CD4-positive, alpha-beta T cell treated with Interferon alpha-2 for 1 hour (primary cell): ENCODE data around the gene CERK.

Experiments
- DNase-seq, 2 donors: peaks; one replicate each; pipeline ENCODE4 v3.0.0-alpha.2; 2020 to 2022

Gene CERK

DNA sequence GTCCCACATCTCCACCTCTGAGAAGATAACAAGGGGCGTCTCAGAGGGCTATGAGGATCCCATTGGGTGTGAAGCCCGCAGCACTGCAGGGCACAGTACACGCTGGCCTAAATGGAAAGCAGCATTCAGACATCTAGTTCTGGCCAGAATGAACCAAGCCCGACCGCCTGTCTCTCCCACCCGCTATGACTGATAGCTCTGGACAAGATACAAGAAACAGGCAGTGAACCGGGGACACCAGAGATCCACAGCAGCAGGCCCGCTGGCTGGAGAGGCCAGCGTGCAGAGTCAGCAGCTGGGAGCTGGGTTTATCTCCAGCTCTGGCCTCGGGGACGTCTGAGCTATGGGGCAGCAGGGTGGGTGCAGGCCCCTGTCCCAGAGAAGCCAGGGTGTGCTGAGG, 9.6 kb downstream of the CERK start:
- DNase-seq, result no peak

DNA sequence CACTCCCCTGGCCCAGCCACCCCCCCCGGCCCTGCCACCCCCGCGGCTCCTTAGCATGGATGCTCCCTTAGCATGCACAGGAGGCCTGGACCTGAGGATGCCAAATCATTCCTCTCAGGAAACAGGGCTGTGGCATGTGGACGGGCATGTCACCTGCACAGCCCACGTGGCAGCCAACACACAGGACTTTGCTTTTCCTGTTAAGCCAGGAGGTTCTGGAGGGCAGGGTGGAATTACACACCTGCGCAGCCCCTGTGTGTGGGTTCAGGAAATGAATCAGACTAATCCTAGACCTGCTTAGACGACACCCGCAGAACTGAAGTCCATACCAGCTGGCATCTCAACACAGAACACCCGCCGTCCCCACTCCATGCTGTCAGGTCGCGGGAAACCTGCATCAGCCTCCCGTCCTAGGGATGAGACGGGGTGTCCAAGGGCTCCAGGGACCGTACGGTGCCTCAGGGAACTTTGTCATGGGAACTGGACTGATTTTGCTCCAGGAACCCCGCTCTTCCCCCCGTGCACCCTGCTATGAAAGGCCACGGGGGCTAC, 10.2 kb downstream of the CERK start:
- no peak for DNase-seq

DNA sequence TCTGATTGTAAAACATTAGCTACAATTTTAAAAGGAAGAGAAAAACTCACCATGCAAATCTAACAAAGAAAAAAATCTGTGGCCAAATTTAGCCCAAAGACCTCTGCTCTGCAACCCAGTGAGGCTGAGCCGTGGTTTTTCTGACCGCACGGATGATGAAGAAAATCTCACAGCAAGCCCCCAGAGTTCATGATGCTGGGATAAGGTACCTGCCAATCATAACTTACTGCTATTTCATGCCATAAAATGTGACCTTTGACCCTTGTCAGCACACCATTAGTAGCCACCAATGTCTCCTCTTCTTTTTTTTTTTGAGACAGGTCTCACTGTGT, 11.1 kb downstream of the CERK start:
- no peak for DNase-seq

DNA sequence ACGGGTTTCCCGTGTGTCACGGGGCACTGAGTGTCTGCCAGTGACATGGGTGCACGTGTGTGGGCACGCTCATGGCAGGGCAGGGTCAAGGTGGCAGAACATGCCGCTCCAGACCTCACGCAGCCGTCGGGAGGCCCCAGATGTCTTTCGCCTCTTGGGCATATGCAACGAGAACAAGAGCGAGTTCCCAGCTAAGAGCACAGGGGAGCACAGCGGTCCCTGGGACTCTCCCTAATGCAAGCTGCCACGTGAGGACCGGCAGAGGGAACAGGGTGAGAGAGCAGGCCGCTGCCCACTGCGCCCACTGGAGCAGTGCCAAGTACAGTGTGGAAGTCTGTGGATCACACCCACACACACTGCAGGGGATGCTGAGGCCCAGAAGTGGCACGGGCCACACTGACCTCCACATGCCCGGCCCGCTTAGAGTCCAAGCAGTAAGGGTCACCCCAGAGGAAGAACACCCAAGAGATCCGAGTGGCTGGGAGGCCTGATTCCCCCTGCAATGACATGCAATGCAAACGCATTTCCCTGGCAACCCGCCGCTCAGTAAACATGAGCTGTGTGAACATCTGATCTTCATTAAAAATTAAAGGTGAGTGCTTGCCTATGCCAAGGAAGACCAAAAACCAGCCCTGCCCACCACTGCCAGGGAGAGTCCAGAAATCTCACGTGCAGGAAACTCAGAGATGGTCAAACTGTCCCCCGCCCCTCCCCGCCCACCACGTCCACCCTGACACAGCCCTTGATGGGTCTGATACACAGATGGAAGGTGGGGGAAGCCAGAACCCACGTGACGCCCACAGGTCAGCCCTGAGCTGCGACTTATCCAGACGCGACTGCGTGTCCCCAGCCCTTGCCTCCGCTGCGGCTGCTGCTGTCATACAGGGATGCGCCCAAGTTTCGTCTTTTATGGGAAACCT, 11.7 kb downstream of the CERK start:
- DNase-seq, result no peak

DNA sequence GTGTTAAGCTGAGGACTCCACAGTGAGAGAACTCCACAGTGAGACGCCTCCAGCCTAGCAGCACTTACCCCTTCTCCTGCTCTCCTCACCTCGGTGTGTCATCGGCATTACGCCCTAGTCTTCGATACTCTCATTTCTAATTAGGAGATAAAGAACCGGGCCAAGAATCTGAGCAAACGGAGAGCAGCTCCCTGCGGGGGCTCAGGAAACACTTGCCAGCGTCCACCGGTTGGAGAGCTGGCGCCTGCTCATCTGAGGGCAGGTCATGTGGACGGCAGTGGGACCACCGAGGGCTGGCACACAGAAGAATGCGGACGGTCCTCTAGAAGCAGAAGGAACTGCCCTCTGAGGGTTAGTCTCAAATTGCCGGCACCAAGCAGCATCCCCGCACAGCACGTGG, 13.0 kb downstream of the CERK start:
- no peak for DNase-seq

DNA sequence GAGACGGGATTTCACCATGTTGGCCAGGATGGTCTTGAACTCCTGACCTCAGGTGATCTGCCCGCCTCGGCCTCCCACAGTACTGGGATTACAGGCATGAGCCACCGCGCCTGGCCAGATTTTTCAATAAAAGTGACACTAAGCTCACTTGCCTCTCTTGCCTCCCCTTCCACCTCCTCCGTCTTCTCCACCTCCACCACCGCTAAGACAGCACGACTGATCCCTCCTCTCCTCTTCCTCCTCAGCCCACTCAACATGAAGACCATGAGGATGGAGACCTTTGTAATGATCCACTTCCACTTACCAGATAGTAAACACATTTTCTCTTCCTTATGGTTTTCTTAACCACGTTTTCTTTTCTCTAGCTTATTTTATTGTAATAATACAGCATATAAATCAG, 14.2 kb downstream of the CERK start:
- no peak for DNase-seq

DNA sequence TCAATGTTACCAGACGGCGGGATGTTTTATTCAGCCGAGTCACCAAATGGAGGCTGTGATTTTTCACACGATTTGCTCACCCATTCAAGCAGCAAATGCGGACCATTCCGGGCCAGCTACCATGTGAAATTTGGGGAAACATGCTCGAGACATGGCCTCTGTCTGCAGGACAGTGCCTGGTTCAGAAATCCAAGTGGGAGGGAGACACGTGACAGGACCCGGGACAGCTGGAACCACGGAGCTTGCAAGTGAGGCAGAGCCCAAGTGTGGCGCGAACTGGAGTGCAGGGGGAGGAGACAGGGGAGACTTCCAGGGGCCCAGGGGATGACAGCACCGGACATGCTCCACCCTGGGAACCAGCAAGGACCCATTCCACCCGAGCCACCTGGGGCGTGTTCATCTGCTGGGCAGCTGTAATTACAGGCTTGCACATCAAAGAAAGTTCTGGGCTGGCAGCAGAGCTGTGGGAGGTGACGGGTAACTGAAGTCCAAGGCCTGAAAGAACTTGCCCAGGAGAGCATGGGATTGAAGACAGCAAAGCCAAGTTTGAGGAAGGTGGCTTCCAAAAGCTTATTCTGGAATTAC, 16.5 kb downstream of the CERK start:
- DNase-seq, result no peak

DNA sequence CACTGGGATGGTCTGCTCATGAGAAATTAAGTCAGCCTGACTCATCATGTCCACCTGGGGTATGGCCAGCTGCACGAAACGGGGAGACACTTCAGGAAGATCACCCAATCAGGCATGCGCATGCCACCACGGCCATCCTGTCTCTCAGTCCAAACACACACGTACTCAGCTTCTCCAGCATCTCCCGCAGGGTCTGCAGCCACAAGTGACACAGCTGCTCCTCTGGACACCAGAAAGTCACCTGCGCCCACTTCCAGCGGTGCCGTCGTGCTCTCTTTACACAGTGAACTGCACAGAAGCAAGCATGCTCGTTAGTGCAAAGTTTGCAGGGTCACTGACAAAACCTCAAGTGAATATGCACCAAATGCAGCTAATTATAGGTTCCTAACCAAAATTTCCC, 18.1 kb downstream of the CERK start:
- DNase-seq, result no peak

DNA sequence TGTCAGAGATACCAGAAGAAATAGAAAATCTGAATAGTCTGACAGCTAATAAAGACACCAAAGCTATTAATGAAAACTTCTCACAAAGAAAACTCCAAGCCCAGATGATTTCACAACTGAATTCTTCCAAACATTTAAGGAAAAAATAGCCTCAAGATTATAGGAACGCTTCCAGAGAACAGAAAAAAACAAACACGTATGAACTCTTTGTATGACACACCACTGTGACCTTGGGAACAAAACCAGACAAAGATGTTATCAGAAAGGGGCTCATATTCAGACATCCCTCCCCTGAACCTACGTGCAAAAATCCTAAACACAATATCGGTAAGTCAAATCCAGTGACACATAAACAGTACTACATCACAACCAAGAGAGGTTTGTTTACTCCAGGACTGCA, 23.5 kb downstream of the CERK start:
- no peak for DNase-seq

DNA sequence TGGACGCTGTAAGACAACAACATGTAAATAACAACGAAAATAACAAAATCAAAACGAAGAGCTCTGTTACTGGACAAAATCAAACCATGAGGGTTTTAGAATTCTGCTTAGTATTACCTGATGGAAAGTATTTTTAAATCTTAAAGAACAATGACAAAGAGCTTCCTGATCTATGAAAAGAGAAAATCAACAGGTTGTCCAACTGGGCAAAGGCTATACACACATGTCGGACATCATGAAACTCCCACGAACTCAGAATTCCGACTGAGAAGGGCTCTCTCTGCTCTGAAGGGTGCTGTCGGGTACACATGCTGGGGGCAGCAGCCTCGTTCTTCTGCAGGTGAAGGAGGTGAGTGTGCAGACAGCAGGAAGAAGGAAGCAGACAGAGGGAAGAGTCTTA, 25.8 kb downstream of the CERK start:
- DNase-seq, result no peak

DNA sequence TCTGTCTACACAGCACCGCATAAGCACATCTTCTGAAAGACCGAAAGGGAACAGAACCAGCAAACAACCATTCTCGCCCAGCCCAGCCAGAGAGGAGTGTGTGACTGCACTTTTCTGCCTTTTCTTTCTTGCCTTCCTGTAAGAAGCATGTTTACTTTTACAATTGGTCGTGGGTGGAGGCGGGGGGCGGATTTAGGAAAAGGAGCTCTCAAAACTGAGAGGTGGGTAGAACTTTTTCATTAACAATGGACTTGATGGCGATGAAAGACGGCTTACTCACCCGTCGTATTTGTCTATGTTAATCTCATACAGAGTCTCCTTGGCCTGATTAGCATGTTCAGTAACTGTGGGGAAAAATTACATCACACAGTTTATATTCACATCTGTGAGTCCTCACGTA, 27.2 kb downstream of the CERK start:
- no peak for DNase-seq

DNA sequence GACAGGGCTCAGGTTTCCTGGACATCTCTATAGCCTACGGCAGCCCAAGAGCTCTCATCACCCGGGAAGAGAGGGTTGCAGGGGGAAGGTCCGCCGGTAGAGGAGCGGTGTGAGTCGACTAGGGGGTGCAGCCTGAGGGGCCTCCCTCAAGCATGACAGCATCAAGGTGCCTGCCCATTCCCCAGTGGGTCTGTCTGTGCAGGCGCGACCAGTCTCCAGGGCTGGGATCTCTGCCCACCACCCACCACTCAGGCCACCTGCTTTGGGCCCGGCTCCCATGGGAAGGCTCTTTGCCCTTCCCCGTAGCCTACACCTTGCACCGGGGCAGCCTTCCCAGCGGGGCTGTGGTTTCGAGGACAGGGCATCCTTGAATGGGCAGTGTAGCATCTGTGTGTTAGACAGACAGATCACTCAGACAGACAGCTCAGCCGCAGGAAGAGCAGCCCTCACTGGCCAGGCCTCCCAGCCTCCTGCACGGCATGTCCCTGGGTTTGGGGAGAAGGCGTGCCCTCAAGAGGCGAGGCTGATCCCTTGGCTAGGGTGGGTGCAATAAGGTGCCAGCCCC, 29.2 kb downstream of the CERK start:
- no peak for DNase-seq

DNA sequence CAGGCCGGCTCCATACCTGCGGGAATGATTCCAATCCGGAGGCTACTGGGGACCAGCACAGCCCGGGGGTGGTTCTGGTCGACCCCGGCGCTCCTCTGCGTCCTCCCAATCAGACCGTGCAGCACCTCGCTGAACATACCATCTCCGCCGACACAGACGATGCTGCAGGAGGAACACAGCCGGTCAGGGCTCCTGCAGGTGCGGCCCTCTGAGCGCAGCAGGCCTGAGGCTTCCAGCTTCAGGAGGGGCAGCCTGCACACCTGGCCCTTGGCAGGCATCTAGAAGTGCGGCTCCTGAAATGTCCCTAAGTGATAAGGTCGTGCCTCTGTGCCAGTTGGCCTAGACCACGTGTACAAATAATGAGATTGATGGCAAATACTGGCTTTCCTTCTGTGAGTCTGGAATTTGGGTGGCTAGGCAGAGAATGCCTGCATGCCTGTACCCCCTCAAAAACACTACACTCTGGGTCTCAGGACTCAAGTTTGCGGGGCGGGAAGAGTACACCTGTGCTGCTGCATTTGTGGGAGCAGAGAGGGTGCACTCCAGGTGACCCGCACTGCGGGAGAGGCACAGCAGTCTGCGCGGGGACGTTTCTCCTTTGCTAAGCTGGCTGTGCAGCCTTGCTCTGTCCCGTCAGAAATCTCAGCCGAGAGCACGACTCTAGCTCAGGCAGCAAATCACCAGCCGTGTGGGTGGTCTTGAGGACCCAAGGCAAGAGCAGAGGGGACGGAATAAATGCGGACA, 30.1 kb downstream of the CERK start:
- no peak for DNase-seq

DNA sequence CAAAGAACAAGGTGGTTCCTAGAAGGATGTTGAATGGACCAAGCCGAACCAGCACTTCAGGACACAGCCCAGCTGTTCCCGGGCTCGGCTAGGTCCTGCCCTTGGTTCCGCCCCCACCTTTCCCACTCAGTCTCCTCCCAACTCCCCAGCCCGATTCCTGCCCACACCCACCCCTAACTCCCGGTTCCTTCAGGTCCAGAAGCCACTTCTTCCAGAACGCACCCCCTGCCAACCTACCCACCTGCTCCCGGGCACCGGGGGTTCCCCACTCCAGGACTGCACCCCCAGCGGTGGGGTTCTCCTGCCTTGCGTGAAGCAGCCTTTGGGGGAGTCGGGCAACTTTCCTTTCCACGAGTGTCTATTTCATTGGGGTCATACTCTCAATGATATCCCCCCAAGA, 30.7 kb downstream of the CERK start:
- DNase-seq, result no peak

DNA sequence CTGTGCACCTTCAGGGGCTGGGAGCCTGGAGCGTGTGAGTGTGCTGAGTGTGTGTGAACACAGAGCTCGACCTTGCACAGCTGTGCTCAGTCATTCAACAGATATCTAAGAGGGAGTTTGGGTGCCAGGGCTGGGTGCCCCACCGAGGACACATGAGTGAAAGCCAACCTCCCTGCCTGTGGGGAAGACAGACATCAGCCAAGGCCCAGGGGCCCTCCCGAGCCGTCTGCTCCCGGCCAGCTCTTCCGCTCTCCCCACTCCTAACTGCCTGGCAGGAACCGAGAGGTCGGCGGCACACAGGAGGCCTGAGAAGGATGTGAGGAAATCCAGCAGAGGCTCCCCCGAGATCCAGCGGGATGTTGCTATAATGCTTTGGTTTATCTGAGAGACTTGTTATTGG, 32.0 kb downstream of the CERK start:
- DNase-seq, result no peak

DNA sequence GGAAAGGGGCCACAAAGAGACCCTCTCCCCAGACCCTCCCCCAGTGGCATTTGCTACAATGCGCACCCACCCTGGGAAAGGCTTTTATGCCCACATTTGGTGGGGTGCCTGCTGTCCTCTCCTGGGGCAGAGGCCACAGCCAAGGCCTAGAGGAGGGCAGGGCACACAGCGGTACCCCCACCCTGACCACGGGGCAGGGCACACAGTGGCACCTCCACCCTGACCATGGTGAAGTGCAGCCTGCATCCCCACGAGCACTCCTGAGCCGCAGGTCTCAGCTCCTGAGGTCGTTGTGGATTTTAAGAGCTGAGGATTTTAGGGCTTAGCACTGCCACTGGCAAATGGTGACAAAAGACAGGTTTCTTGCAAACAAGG, 34.1 kb downstream of the CERK start:
- no peak for DNase-seq

DNA sequence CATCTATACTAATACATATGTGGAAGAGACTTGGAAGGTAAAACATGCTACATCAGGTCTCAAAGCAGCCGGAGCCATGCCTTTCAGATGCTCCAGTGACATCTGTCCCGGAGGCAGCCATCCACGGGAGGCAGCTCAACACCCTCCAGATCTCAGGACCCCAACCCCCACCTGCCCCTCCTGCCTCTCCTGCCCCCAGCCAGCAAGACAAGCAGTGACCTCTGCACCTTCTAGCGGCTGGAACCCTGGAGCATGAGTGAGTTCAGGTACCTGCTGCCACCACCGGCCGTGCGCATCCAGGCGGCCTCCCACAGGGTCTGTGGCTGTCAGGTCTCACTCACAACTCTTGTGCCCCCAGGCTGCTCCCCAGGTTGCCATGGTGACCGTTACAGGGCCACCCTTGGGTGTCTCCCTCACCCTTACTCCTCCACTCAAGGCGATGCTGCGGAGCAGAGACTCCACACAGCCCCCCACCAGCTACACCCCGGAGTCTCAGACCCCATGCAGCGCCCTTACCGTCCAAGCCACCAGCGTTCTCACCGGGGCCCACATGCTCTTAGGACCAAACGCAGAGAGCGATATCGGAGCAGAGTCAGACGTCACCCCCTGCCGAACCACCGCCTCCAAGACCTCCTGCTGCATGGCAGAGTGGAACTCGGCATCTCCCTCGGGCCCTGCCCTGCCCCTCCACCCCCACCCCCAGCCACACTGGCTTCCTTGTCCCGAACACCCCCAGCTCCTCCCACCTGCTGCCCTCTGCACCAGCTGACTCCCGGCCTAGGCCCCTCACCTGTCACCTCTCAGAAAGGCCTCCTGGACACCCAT, 34.7 kb downstream of the CERK start:
- DNase-seq, result no peak

DNA sequence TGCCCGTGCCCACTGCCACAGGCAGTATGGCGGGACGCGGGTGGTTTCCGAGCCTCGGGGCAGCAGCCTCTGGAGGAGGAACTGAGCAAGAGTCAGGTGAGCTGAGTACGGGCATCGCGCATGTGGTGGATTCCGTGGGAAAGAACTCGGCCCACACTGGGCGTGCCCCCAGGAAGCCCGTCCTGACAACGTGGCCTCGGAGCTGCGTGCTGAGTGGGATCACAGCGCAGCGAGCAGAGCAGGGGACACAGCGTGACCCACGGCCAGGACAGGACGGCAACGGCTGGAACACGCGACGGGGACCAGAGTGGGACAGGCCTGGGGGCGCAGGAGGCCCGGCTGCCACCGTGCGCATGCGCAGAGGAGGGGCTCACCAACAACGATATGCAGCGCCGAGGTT, 36.8 kb downstream of the CERK start:
- DNase-seq, result no peak

DNA sequence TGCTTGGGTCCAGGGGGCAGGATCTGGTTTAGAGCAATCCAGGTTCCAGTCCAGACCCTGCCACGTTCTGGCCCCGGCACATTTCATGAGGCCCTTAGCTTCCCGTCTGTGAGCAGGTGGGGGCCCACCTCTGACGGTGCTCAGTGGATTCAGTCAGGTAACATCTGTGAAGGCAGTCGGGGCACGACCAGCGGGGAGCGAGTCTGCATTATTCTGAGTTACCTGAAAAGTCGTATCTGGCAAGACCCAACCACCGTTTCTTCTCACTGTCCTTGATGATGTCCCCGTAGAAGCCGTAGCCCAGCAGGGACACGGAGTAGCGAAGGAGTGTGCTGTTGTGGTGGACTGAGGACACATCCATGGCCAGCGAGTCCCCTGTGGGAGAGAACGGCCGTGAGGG, 39.0 kb downstream of the CERK start:
- DNase-seq, result no peak

DNA sequence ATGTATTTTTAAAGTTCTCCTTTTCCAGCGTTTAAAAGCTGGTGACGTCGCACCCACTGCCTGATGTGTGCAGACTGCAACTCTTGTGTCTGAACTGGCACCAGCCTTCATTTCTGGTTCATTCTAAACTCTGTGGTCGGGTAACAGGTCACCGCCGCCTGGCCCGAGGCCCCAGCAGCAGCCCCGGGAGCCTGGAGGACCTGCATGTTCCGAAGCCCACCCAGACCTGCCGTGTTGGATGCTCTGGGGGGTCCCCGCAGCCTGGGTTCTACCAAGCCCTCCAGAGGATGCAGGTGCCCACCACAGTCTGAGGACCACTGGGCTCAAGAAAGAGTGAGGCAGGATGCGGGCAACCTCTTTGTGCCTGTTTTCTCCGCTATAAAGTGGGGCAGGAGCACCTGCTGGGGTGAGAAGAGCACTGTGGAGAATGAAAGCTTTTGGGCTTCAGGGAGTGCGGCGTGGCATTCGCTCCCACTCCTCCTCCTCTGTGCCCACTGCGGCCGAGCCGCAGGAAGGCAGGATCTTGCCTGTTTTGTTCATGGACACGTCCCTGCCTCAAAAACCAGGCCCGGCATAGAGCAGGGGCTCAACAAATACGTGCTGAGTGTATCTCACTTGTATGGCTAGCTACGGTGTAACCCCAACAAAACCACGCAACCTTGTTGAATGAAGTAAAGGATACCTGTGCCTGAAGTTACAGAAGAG, 40.1 kb downstream of the CERK start:
- DNase-seq, result no peak

DNA sequence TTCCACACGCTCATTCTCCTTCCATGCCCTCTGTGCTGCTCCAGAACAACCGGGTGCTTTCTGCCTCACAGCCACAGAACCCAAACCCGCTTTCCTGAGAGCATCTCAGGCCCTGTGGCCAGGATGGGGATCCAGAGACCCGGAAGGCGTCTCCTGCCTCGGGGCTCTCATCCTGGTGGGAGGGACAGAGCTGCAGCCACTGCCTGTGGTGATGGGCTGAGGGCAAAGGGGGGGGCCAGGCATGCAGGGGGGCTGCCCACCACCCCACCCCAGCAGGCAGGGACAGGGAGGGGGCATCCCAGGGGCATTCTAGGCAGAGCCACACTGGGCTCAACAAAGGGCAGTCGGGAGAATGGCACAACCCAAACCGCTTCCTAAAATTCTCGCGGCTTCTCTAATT, 41.4 kb downstream of the CERK start:
- DNase-seq, result no peak

DNA sequence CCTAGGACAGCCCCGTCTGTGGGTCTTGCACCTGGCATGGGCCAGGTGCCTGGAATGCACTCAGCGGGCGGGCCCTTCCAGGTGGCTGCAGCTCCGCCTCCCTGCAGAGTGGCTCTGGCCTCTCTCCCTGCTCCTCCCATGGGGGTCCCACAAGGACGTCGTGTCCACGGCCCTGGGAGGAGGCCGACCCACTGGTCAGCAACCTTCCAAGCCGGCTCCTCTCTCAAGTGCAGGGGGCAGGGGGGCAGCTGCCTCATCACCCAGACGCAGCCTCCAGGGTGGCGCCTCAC, 41.9 kb downstream of the CERK start:
- no peak for DNase-seq
